22Rv1 (cell line): ENCODE results near the gene COL5A1.
"Not testable (repeated sequence)": the region's sequence is repeated elsewhere in the genome, so short reads cannot be mapped to it uniquely, and the experiment has no call there.

ENCODE experiments used
- H3K27ac ChIP-seq: fragments of 450-650 bp; 2 replicates; pipeline ENCODE4 v1.5.1; 2017
- CTCF ChIP-seq: fragments of 450-650 bp; IDR thresholded peaks from 2 replicates; pipeline ENCODE4 v1.5.1; 2017; ENCODE audit warnings: mild to moderate bottlenecking
- ZFX ChIP-seq: fragments of 450-650 bp; IDR thresholded peaks from 2 replicates; pipeline ENCODE4 v1.6.1; 2017; ENCODE audit warnings: antibody characterized with exemption, borderline replicate concordance

The COL5A1 gene

DNA sequence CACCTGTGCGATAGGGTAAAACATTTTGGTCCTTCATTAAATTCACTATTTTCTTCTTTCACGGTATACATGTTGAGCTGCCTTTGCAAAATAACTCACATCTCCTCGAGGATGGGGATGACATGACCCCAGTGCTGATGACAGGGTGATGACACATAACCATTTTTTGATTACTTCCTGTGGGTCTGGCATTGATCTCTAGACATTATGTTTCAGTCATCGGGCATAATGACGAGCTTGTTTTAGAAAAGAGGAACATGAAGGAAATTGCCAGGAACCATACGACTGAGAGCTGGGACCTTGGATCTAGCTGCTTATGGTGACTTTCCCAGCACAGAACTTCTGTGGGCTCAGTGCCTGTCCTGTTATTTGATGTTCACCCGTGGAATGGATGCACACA lies 25.2 kb downstream of the COL5A1 start:
- H3K27ac ChIP-seq = no peak overlapping the region
- TF ChIP-seq CTCF (no peak), ZFX (no peak)

DNA sequence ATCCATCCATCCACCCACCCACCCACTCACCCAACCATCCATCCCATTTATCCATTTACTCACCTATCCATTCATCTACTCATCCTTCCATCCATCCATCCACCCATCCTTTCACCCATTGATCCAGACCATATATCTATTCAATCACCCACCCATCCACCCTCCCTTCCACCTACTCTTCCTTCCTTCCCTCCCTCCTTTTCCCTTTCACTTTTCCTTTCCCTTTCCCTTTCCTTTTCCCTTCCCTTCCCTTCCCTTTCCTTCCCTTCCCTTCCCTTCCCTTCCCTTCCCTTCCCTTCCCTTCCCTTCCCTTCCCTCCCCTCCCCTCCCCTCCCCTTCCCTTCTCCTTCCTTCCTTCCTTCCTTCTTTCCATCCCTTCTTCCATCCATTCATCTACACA lies 27.4 kb downstream of the COL5A1 start:
- H3K27ac ChIP-seq = not testable (repeated sequence)

DNA sequence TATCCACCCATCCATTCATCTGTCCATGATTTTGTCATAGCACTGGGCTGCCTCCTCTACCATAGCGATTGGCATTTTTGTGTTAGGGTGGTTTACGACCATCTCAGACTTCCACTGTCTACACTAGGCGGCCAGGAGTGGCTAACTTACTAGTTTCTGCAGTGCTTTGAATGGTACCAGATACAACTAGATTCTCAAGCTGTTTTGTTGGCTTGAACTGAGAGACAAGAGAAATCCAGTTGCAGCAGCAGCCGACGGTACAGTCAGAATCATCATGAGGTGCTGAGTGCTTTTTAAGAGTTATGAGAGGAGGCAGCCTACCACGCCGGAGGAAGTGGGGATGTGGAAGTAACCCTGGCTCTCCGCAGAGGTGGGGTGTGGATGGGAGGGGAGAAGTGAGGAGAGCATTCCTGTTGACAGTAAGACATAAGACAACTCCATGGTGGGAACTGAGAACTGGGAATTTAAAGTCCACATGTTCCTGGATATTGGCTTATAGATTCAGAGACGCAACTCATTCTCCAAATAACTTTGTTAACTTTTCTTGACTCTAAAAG lies 27.9 kb downstream of the COL5A1 start:
- no peak for TF ChIP-seq CTCF
- no peak for TF ChIP-seq ZFX
- H3K27ac ChIP-seq = no peak overlapping the region

DNA sequence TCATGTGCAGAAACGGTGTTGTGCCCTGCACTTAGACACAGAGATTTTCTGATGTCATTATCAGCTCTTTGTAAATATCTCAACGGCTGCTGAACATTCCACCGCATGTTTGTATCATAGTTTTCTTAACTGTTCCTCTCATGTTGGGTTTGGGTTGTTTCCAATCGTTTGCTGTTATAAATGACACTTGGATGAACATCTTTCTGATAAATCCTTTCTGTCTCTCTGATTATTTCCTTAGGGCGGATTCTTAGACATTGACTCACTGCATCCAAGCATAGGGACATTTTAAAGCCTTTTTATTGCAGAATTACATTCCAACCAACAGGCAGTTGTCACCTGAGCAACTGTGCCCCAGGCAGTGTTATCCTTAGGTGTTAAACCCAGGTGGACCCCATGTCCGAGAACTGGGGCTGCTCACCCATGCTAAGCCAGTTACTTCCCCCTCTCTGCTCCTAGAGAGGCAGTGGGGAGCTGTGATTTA lies 28.5 kb downstream of the COL5A1 start:
- no peak overlapping the region for H3K27ac ChIP-seq
- TF ChIP-seq ZFX (no peak), CTCF (no peak)

DNA sequence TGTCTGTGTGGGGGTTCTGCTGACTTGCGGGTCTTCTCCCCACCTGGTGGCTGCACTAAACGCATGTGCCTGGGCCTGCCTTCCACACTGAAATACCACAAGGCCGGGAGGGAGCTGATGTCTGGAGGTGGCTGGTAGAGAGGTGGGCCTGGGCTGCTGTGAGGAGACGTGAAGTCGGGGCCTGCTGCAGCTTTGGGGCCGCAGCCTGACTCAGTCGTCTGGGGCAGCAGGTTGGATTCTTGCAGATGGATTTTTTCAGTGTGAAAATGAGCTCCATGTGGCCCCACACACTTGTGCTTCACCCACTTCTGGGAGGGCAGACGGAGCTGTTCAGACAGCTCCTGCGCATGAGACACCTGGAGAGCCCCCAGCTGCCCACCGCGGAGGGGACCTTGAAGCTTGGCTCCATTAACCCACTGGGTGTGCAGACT lies 29.3 kb downstream of the COL5A1 start:
- TF ChIP-seq ZFX = no peak
- no peak for TF ChIP-seq CTCF
- no peak overlapping the region for H3K27ac ChIP-seq

DNA sequence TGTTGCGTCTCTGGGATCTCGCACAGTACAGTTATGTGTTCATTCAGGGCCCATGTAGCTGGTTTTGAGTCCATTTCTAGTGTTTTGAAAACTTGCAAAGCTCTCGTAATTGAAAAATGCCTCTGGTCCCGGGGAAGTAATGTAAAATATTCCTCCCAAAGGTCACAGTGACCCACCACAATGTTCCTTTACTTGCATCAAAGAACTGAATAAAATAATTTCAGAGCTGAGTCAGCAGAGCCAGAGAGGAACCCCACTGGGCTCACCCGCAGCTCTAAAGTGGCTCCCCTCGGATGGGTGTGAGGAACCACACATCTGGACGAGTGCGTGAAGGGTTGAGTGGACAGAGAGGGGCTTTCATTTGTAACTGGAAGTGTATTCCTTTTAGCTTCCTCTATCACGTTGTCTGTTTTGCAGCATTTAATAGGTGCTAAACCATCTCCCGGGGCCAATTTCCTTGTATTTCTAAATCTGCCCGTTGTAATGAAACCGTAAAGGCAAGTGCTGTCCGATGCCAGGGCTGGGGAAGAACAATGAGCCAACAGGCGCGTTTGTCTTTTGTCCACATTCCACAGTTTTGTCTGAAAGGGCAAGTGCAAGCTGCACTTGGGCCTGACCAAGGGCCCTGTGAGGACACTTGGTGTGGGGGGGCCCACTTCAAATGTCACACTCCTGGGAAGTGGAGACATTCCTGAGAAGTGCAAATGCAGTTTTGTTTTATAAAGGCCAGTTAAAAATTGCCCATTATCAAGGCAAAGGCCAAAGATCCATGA lies 29.9 kb downstream of the COL5A1 start:
- no peak overlapping the region for H3K27ac ChIP-seq
- TF ChIP-seq CTCF (no peak), ZFX (no peak)

GRCh38 chr9:134676361-134676760 lies 34.8 kb downstream of the COL5A1 start:
- H3K27ac ChIP-seq = no peak overlapping the region
- no peak for TF ChIP-seq ZFX
- no peak for TF ChIP-seq CTCF
